Naive thymus-derived CD4-positive, alpha-beta T cell (primary cell): ENCODE data around the gene TAF12. TPM values are rescaled to one million over a fixed set of nuclear protein-coding genes. Genes with fewer than 3 reads are reported as not detected.
"Not testable (repeated sequence)": the region's sequence is repeated elsewhere in the genome, so short reads cannot be mapped to it uniquely, and the experiment has no call there.

Source experiments
- ATAC-seq: fragments of 150-1000 bp; cut with Tn5 transposase; 2 replicates; pipeline ENCODE4 v1.10.0; 2021; ENCODE audit warnings: mild to moderate bottlenecking, moderate library complexity
- CTCF ChIA-PET: fragments of 350-600 bp; sonication (Branson Sonifier 250); formaldehyde crosslinking; loops from one replicate; lab custom pipeline; 2021; ENCODE audit warnings: antibody characterized with exemption; lab: Charles Lee
- POLR2A ChIA-PET: fragments of 350-600 bp; sonication (Branson Sonifier 250); formaldehyde crosslinking; loops from one replicate; lab custom pipeline; 2021; ENCODE audit warnings: antibody characterized with exemption, inconsistent platforms; lab: Charles Lee
- DNase-seq, 9 donors: peaks; one replicate each; pipeline versions ENCODE4 v3.0.0 to v3.0.0-alpha.2; 2020 to 2022; ENCODE audit warnings: mixed read lengths in 1 of 9
- H3K27ac ChIP-seq: one replicate; pipeline ENCODE4 v1.7.0; 2013; ENCODE audit warnings: mild to moderate bottlenecking, low read depth, low read length, moderate library complexity
- H3K27me3 ChIP-seq, 2 donors: one replicate each; pipeline ENCODE4 v1.7.0; 2013; ENCODE audit warnings: low read length in 2 of 2, mild to moderate bottlenecking in 2 of 2, moderate library complexity in 2 of 2; ENCODE audit not compliant: control insufficient read depth in 2 of 2, insufficient read depth in 2 of 2
- H3K36me3 ChIP-seq, 3 experiments: 1 replicate in 2 of 3; 2 replicates in 1 of 3; pipeline ENCODE4 v1.7.0; 2013; ENCODE audit warnings: low read length in 3 of 3, mild to moderate bottlenecking in 3 of 3, moderate library complexity in 1 of 3; ENCODE audit not compliant: insufficient read depth in 3 of 3, control insufficient read depth in 2 of 3
- H3K4me1 ChIP-seq, 2 donors: one replicate each; pipeline ENCODE4 v1.7.0; 2013; ENCODE audit warnings: low read length in 2 of 2, mild to moderate bottlenecking in 2 of 2, moderate library complexity in 1 of 2; ENCODE audit not compliant: control insufficient read depth in 2 of 2, insufficient read depth in 2 of 2
- H3K4me3 ChIP-seq: 2 replicates; pipeline ENCODE4 v1.7.0; 2013; ENCODE audit warnings: mild to moderate bottlenecking, low read length
- H3K9me3 ChIP-seq, 3 experiments: 1 replicate in 2 of 3; 2 replicates in 1 of 3; pipeline ENCODE4 v1.7.0; 2013; ENCODE audit warnings: low read length in 3 of 3; ENCODE audit not compliant: control insufficient read depth in 2 of 3
- H3K27ac Mint-ChIP-seq, 9 donors: one replicate each; pipeline ENCODE4 v1.8.0; 2020 to 2022; ENCODE audit warnings: mixed read lengths in 9 of 9, mild to moderate bottlenecking in 8 of 9, moderate library complexity in 5 of 9, inconsistent platforms in 2 of 9
- H3K27me3 Mint-ChIP-seq, 5 donors: one replicate each; pipeline ENCODE4 v1.8.0; 2021 to 2022; ENCODE audit warnings: mixed read lengths in 5 of 5, mild to moderate bottlenecking in 1 of 5
- H3K36me3 Mint-ChIP-seq, 5 donors: one replicate each; pipeline ENCODE4 v1.8.0; 2020 to 2022; ENCODE audit warnings: mixed read lengths in 5 of 5, mild to moderate bottlenecking in 3 of 5, inconsistent platforms in 1 of 5
- H3K4me1 Mint-ChIP-seq, 7 donors: one replicate each; pipeline ENCODE4 v1.8.0; 2020 to 2022; ENCODE audit warnings: mixed read lengths in 7 of 7, mild to moderate bottlenecking in 3 of 7, inconsistent platforms in 1 of 7
- H3K4me3 Mint-ChIP-seq, 10 donors: one replicate each; pipeline ENCODE4 v1.8.0; 2020 to 2022; ENCODE audit warnings: mild to moderate bottlenecking in 10 of 10, mixed read lengths in 10 of 10, moderate library complexity in 6 of 10, inconsistent platforms in 2 of 10
- H3K9me3 Mint-ChIP-seq, 11 donors: one replicate each; pipeline ENCODE4 v1.8.0; 2020 to 2022; ENCODE audit warnings: mixed read lengths in 11 of 11, mild to moderate bottlenecking in 4 of 11, inconsistent platforms in 1 of 11, moderate library complexity in 1 of 11
- intact Hi-C, 2 donors: fragments of 100-400 bp; cut with micrococcal nuclease; formaldehyde crosslinking; loops; one replicate each; pipeline ENCODE4 v1.15.1; 2023
- polyA plus RNA-seq, 2 donors: library from polyadenylated mRNA; unstranded; fragments of 300-500 nt; fragmentation: Illumina TruSeq; gene quantifications; one replicate each; pipeline ENCODE4 v1.2.3, GENCODE V29; 2021
- total RNA-seq, 6 experiments: library from RNA in 5 of 6; stranded (reverse) in 5 of 6; gene quantifications; 1 replicate in 5 of 6; 2 replicates in 1 of 6; pipeline ENCODE4 v1.2.3 and lab custom pipeline; 2021 to 2026

TAF12 gene
- total and polyA plus RNA-seq, 7 experiments from 2014 or later = 13.0 to 41.8 (median 23.4) TPM

- no peaks in the 10 kb centered on the region for H3K9me3 ChIP-seq
- H3K4me1 ChIP-seq = no peaks in the 10 kb centered on the region
- peak overlapping the region in 1 of 9 donors; percentile 67 for H3K27ac Mint-ChIP-seq
- POLR2A ChIA-PET = interaction anchor here (0.6 kb wide), 1 partner anchor 255 kb away, joined by 3 read pairs; no protein-coding TSS in a partner anchor
- DNase-seq (no peak), ATAC-seq (no peak)
- no peak overlapping the region for H3K27ac ChIP-seq
- CTCF ChIA-PET = interaction anchor here (0.9 to 1.7 kb wide), 2 partner anchors 87 to 356 kb away, joined by 3 to 5 read pairs; no protein-coding TSS in a partner anchor
- H3K27me3 Mint-ChIP-seq = no peaks in the 10 kb centered on the region
- H3K27me3 ChIP-seq = no peaks in the 10 kb centered on the region
- peaks cover 7 to 72% (median 16%) of the 10 kb centered on the region in 3 experiments for H3K36me3 ChIP-seq
- intact Hi-C loops = no loop called here
- no peaks in the 10 kb centered on the region for H3K9me3 Mint-ChIP-seq
- H3K4me3 ChIP-seq = no peak overlapping the region
- H3K4me1 Mint-ChIP-seq = peaks cover 0 to 13% (median 0%) of the 10 kb centered on the region in 7 donors
- peaks cover 0 to 37% (median 14%) of the 10 kb centered on the region in 5 donors for H3K36me3 Mint-ChIP-seq
- H3K4me3 Mint-ChIP-seq = no peak overlapping the region
Observed at GRCh38 chr1:28604962-28605361, 37.9 kb downstream of the TAF12 start.

- Mint-ChIP-seq H3K4me1 (peaks cover 0 to 16% (median 0%) of the 10 kb centered on the region in 7 donors), H3K27ac (no peak overlapping the region), H3K27me3 (no peaks in the 10 kb centered on the region), H3K9me3 (no peaks in the 10 kb centered on the region), H3K4me3 (no peak overlapping the region), H3K36me3 (peaks cover 0 to 33% (median 12%) of the 10 kb centered on the region in 5 donors)
- POLR2A ChIA-PET = no interaction called here
- H3K4me1 ChIP-seq = no peaks in the 10 kb centered on the region
- ATAC-seq = no peak
- no peaks in the 10 kb centered on the region for H3K27me3 ChIP-seq
- peaks cover 7 to 66% (median 16%) of the 10 kb centered on the region in 3 experiments for H3K36me3 ChIP-seq
- no peaks in the 10 kb centered on the region for H3K9me3 ChIP-seq
- DNase-seq = no peak
- H3K27ac ChIP-seq = no peak overlapping the region
- no peak overlapping the region for H3K4me3 ChIP-seq
- intact Hi-C loops = no loop called here
- CTCF ChIA-PET = interaction anchor here (1.7 kb wide), 1 partner anchor 86 kb away, joined by 5 read pairs; no protein-coding TSS in a partner anchor
Observed at GRCh38 chr1:28604411-28604810, 38.5 kb downstream of the TAF12 start.

- DNase-seq (peak in 3 of 9 donors; percentile 22 to 36 (median 25)), ATAC-seq (no peak)
- ChIA-PET CTCF (interaction anchor here (0.5 to 1.4 kb wide), 10 partner anchors 13 to 612 kb away, joined by 3 to 7 read pairs (median 3); no protein-coding TSS in a partner anchor), POLR2A (interaction anchor here (0.6 to 1.3 kb wide), 5 partner anchors 21 to 87 kb away, joined by 3 to 7 read pairs (median 4); no protein-coding TSS in a partner anchor)
- H3K9me3 Mint-ChIP-seq = no peaks in the 10 kb centered on the region
- H3K27me3 ChIP-seq = no peaks in the 10 kb centered on the region
- H3K27ac ChIP-seq = no peak overlapping the region
- no peaks in the 10 kb centered on the region for H3K9me3 ChIP-seq
- no peaks in the 10 kb centered on the region for H3K27me3 Mint-ChIP-seq
- H3K36me3 ChIP-seq = peaks cover 7 to 55% (median 16%) of the 10 kb centered on the region in 3 experiments
- peak overlapping the region in 1 of 9 donors; percentile 36 for H3K27ac Mint-ChIP-seq
- peaks cover 0 to 33% (median 13%) of the 10 kb centered on the region in 5 donors for H3K36me3 Mint-ChIP-seq
- intact Hi-C loops = loop anchor here (1.0 to 2.0 kb wide), 5 partner anchors 84 to 354 kb away; no protein-coding TSS in a partner anchor
- no peak overlapping the region for H3K4me3 Mint-ChIP-seq
- H3K4me3 ChIP-seq = no peak overlapping the region
- H3K4me1 Mint-ChIP-seq = peaks cover 0 to 23% (median 0%) of the 10 kb centered on the region in 7 donors
- H3K4me1 ChIP-seq = no peaks in the 10 kb centered on the region
Observed at GRCh38 chr1:28602536-28603439, 40.1 kb downstream of the TAF12 start.

- Histone ChIP-seq H3K9me3 (no peaks in the 10 kb centered on the region), H3K27ac (no peak overlapping the region), H3K4me1 (no peaks in the 10 kb centered on the region), H3K36me3 (peaks cover 7 to 47% (median 16%) of the 10 kb centered on the region in 3 experiments), H3K27me3 (no peaks in the 10 kb centered on the region), H3K4me3 (no peak overlapping the region)
- peak overlapping the region in 2 of 9 donors; percentile 18 to 36 for H3K27ac Mint-ChIP-seq
- ChIA-PET POLR2A (interaction anchor here (0.9 kb wide), 2 partner anchors 21 to 25 kb away, joined by 3 to 5 read pairs; no protein-coding TSS in a partner anchor), CTCF (no interaction called here)
- DNase-seq = no peak
- no peak overlapping the region for H3K4me3 Mint-ChIP-seq
- H3K36me3 Mint-ChIP-seq = peaks cover 0 to 29% (median 13%) of the 10 kb centered on the region in 5 donors
- no peaks in the 10 kb centered on the region for H3K27me3 Mint-ChIP-seq
- H3K4me1 Mint-ChIP-seq = peaks cover 0 to 23% (median 0%) of the 10 kb centered on the region in 7 donors
- intact Hi-C loops = loop anchor here (2.0 kb wide), 3 partner anchors 83 to 243 kb away; no protein-coding TSS in a partner anchor
- H3K9me3 Mint-ChIP-seq = no peaks in the 10 kb centered on the region
- no peak for ATAC-seq
Observed at GRCh38 chr1:28601696-28602095, 41.2 kb downstream of the TAF12 start.

- H3K4me3 ChIP-seq, intact Hi-C loops, H3K4me3 Mint-ChIP-seq, H3K9me3 ChIP-seq, H3K36me3 ChIP-seq, H3K27me3 ChIP-seq, H3K9me3 Mint-ChIP-seq, H3K27ac Mint-ChIP-seq, H3K4me1 ChIP-seq, ATAC-seq, H3K27me3 Mint-ChIP-seq, DNase-seq, H3K27ac ChIP-seq, H3K36me3 Mint-ChIP-seq: not testable (repeated sequence)
- POLR2A ChIA-PET = interaction anchor here (0.6 to 2.2 kb wide), 2 partner anchors 14 to 39 kb away, joined by 3 to 8 read pairs; no protein-coding TSS in a partner anchor
- peaks cover 0 to 25% (median 4%) of the 10 kb centered on the region in 7 donors for H3K4me1 Mint-ChIP-seq
- CTCF ChIA-PET = interaction anchor here (0.6 kb wide), 1 partner anchor 374 kb away, joined by 4 read pairs; no protein-coding TSS in a partner anchor
Observed at GRCh38 chr1:28596276-28596675, 46.6 kb downstream of the TAF12 start.

GRCh38 chr1:28595412-28596191, 47.3 kb downstream of the TAF12 start:
- ATAC-seq (no peak), DNase-seq (no peak)
- Mint-ChIP-seq H3K4me1 (peaks cover 0 to 25% (median 4%) of the 10 kb centered on the region in 7 donors), H3K4me3 (peak overlapping the region in 1 of 10 donors; percentile 6), H3K27ac (no peak overlapping the region), H3K27me3 (peaks cover 0 to 8% (median 5%) of the 10 kb centered on the region in 5 donors), H3K36me3 (peaks cover 0 to 9% (median 4%) of the 10 kb centered on the region in 5 donors), H3K9me3 (no peaks in the 10 kb centered on the region)
- intact Hi-C loops = no loop called here
- no peak overlapping the region for H3K27ac ChIP-seq
- H3K4me3 ChIP-seq = no peak overlapping the region
- no peaks in the 10 kb centered on the region for H3K27me3 ChIP-seq
- no peaks in the 10 kb centered on the region for H3K36me3 ChIP-seq
- no peaks in the 10 kb centered on the region for H3K9me3 ChIP-seq
- POLR2A ChIA-PET = interaction anchor here (2.2 kb wide), 1 partner anchor 14 kb away, joined by 8 read pairs; no protein-coding TSS in a partner anchor
- H3K4me1 ChIP-seq = no peaks in the 10 kb centered on the region
- CTCF ChIA-PET = interaction anchor here (0.6 kb wide), 1 partner anchor 373 kb away, joined by 4 read pairs; no protein-coding TSS in a partner anchor
